ENCODE measurements around the gene AP1G1. TPM values are rescaled to one million over a fixed set of nuclear protein-coding genes. Genes with fewer than 3 reads are reported as not detected.

Gene AP1G1
- total RNA-seq, 1 experiment from 2014 or later: 51.2 TPM

DNA sequence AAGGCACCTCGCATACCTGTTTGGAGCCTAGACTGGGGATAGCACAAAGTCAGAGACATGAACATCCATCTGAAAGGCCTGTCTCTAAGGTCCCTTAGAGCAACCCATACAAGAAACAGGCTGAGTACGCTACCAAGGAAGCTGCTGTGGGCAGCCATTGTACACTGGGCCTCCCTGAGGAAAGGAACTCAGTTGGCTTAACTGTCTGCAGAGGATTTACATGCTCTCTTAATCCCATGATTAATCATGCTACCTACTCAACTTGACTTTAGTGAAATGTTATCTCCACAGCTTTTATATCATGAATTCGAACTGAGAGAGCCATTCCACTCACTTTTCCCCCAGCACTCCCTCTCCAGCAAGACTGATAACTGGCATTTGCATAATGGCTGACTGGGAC, 110.1 kb downstream of the AP1G1 start:
- Histone ChIP-seq H3K9me3 (ENCODE audit: low read length) (no peaks in the 10 kb centered on the region), H3K36me3 (ENCODE audit: low read depth, low read length) (no peaks in the 10 kb centered on the region), H4K20me1 (ENCODE audit: low read length) (no peaks in the 10 kb centered on the region), H3K27ac (ENCODE audit: low read length) (no peak overlapping the region), H3K79me2 (ENCODE audit: low read length) (no peaks in the 10 kb centered on the region), H3K27me3 (ENCODE audit: low read length) (no peaks in the 10 kb centered on the region), H2AFZ (ENCODE audit: low read length) (no peak overlapping the region), H3K9ac (ENCODE audit: low read length) (no peak overlapping the region), H3K9me2 (replicated peaks; ENCODE audit: low read length) (no peaks in the 10 kb centered on the region), H3K4me3 (ENCODE audit: low read length) (no peak overlapping the region), H3K4me1 (ENCODE audit: insufficient read depth, low read length) (no peaks in the 10 kb centered on the region), H3K4me2 (ENCODE audit: low read length) (no peak overlapping the region), H3F3A (ENCODE audit: low read length, unreplicated experiment) (no peaks in the 10 kb centered on the region)
- no TSS peak for BruUV-seq (replicated peaks)
- intact Hi-C loops (cut with micrococcal nuclease): no loop called here
- ATAC-seq: no peak
- POLR2A ChIA-PET (ENCODE audit: unreplicated experiment): no interaction called here
- no peak for TF ChIP-seq EZH2phosphoT487 (IDR thresholded peaks at IDR 0.05; ENCODE audit: borderline replicate concordance, low read length)
- TF ChIP-seq, protein P1, sequence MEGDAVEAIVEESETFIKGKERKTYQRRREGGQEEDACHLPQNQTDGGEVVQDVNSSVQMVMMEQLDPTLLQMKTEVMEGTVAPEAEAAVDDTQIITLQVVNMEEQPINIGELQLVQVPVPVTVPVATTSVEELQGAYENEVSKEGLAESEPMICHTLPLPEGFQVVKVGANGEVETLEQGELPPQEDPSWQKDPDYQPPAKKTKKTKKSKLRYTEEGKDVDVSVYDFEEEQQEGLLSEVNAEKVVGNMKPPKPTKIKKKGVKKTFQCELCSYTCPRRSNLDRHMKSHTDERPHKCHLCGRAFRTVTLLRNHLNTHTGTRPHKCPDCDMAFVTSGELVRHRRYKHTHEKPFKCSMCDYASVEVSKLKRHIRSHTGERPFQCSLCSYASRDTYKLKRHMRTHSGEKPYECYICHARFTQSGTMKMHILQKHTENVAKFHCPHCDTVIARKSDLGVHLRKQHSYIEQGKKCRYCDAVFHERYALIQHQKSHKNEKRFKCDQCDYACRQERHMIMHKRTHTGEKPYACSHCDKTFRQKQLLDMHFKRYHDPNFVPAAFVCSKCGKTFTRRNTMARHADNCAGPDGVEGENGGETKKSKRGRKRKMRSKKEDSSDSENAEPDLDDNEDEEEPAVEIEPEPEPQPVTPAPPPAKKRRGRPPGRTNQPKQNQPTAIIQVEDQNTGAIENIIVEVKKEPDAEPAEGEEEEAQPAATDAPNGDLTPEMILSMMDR (conservative IDR thresholded peaks at IDR 0.05; ENCODE audit: low read depth, low read length): no peak
- no peak for TF ChIP-seq EZH2 (IDR thresholded peaks at IDR 0.05; ENCODE audit: low read length, unreplicated experiment)
- DNase-seq: no peak
- CTCF ChIA-PET: no interaction called here

DNA sequence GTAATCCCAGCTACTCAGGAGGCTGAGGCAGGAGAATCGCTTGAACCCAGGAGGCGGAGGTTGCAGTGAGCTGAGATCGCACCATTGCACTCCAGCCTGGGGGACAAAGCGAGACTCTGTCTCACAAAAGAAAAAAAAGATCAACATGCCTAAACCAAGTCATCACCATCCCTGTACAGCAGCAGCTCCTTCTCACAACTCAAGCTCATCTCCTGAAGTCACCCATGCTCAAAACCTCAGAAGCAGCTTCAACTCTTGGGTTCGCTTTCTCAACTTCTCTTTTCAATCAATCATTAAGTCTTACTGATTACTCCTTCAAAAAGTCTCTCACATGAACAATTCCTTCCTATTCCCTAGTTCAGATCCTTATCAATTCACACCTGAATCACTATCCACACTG, 115.5 kb downstream of the AP1G1 start:
- H3K9me2 ChIP-seq (replicated peaks; ENCODE audit: low read length): no peaks in the 10 kb centered on the region
- no peaks in the 10 kb centered on the region; the same call in 1 of the 2 replicates for H3K36me3 ChIP-seq (ENCODE audit: low read depth, low read length)
- H3K79me2 ChIP-seq (ENCODE audit: low read length): no peaks in the 10 kb centered on the region
- ChIA-PET POLR2A (ENCODE audit: unreplicated experiment) (no interaction called here), CTCF (no interaction called here)
- no peaks in the 10 kb centered on the region for H3K27me3 ChIP-seq (ENCODE audit: low read length)
- H3F3A ChIP-seq (ENCODE audit: low read length, unreplicated experiment): no peaks in the 10 kb centered on the region
- H4K20me1 ChIP-seq (ENCODE audit: low read length): no peaks in the 10 kb centered on the region
- no peak overlapping the region for H3K27ac ChIP-seq (ENCODE audit: low read length)
- no peaks in the 10 kb centered on the region for H3K9me3 ChIP-seq (ENCODE audit: low read length)
- intact Hi-C loops (cut with micrococcal nuclease): no loop called here
- no peaks in the 10 kb centered on the region for H3K4me1 ChIP-seq (ENCODE audit: insufficient read depth, low read length)
- no peak for ATAC-seq
- BruUV-seq (replicated peaks): no TSS peak
- H3K9ac ChIP-seq (ENCODE audit: low read length): no peak overlapping the region
- H3K4me3 ChIP-seq (ENCODE audit: low read length): no peak overlapping the region
- H2AFZ ChIP-seq (ENCODE audit: low read length): no peak overlapping the region
- H3K4me2 ChIP-seq (ENCODE audit: low read length): no peak overlapping the region
- no peak for DNase-seq
- TF ChIP-seq EZH2 (IDR thresholded peaks at IDR 0.05; ENCODE audit: low read length, unreplicated experiment) (no peak), EZH2phosphoT487 (IDR thresholded peaks at IDR 0.05; ENCODE audit: borderline replicate concordance, low read length) (no peak)
- TF ChIP-seq, protein P1 (conservative IDR thresholded peaks at IDR 0.05; ENCODE audit: low read depth, low read length): no peak

DNA sequence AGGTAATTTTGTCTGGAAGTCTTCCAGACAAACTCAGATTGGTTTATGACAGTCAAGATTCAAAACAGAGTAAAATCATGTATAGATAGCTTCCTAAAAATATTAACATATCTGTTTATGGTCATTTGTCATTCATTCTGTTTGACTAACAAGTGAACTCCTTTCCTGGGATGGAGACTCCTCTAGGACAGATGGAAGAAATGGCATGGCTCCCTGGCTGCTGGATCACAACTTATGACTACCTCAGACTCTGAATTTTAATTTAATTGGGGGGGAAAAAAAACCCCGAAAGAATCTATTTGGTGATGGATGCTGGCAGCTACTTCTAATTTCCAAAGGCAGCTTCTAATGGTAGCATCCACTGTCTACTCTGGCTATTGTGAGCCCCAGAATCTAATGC, 118.7 kb downstream of the AP1G1 start:
- Histone ChIP-seq H3K9me3 (ENCODE audit: low read length) (no peaks in the 10 kb centered on the region), H3K4me2 (ENCODE audit: low read length) (no peak overlapping the region), H3K79me2 (ENCODE audit: low read length) (no peaks in the 10 kb centered on the region), H3K27me3 (ENCODE audit: low read length) (no peaks in the 10 kb centered on the region), H3K36me3 (ENCODE audit: low read depth, low read length) (peaks cover 6% of the 10 kb centered on the region; the same call in 1 of the 2 replicates), H3K9ac (ENCODE audit: low read length) (no peak overlapping the region), H3K27ac (ENCODE audit: low read length) (no peak overlapping the region), H4K20me1 (ENCODE audit: low read length) (no peaks in the 10 kb centered on the region), H2AFZ (ENCODE audit: low read length) (no peak overlapping the region), H3K4me3 (ENCODE audit: low read length) (no peak overlapping the region), H3F3A (ENCODE audit: low read length, unreplicated experiment) (no peaks in the 10 kb centered on the region), H3K9me2 (replicated peaks; ENCODE audit: low read length) (no peaks in the 10 kb centered on the region), H3K4me1 (ENCODE audit: insufficient read depth, low read length) (no peaks in the 10 kb centered on the region)
- intact Hi-C loops (cut with micrococcal nuclease): no loop called here
- ATAC-seq (no peak), DNase-seq (no peak)
- BruUV-seq (replicated peaks): no TSS peak
- TF ChIP-seq EZH2phosphoT487 (IDR thresholded peaks at IDR 0.05; ENCODE audit: borderline replicate concordance, low read length): no peak
- TF ChIP-seq, protein P1 (conservative IDR thresholded peaks at IDR 0.05; ENCODE audit: low read depth, low read length): no peak
- ChIA-PET POLR2A (ENCODE audit: unreplicated experiment) (no interaction called here), CTCF (no interaction called here)

Measured in PC-3 (cell line).